Panc1 (cell line): ENCODE measurements around the gene TP53AIP1.

ENCODE experiments used
- CTCF ChIP-seq: fragments of 450-650 bp; IDR thresholded peaks from 2 replicates; pipeline ENCODE4 v1.5.1; 2017; ENCODE audit warnings: mild to moderate bottlenecking
- POLR2AphosphoS5 ChIP-seq: IDR thresholded peaks from 2 replicates; pipeline ENCODE4 v1.6.1; 2012; ENCODE audit warnings: mild to moderate bottlenecking, low read depth, low read length, moderate library complexity
- REST ChIP-seq, 2 experiments: IDR thresholded peaks; 2 replicates each; pipeline ENCODE4 v1.6.1; 2011 to 2012; ENCODE audit warnings: low read depth in 2 of 2, control low read depth in 1 of 2, low read length in 1 of 2, mild to moderate bottlenecking in 1 of 2, moderate library complexity in 1 of 2; ENCODE audit not compliant: insufficient read depth in 1 of 2
- SIN3A ChIP-seq: IDR thresholded peaks from 2 replicates; pipeline ENCODE4 v1.6.1; 2012; ENCODE audit warnings: low read depth, mild to moderate bottlenecking, low read length, moderate library complexity, borderline replicate concordance; ENCODE audit not compliant: insufficient read depth
- TCF7L2 ChIP-seq: IDR thresholded peaks from 2 replicates; pipeline ENCODE4 v1.6.1; 2011; ENCODE audit warnings: mild to moderate bottlenecking, low read depth, low read length, inconsistent platforms

DNA sequence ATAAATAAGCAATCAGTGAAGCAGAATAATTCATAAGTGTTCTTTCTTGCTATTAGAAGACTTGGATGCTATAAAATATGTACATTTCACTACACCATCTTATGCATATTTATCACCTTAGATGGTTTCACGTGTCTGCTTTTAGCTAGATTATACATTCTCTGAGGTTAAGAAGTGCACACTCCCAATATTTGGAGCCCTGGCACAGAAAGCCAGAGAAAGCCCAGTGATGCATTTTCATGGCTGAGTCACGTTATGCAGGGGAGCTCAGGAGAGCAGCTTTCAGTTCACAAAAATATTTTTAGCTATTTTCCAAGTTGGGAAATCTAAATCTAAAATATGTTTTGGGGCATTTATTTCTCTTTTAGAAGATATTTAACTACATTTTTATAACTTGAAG is 5.1 kb upstream of the TP53AIP1 start:
- TF ChIP-seq CTCF (no peak), TCF7L2 (no peak), POLR2AphosphoS5 (no peak), REST (IDR thresholded peaks at IDR 0.05; ENCODE audit: insufficient read depth in 1 of 2, low read depth in 2 of 2, low read length in 1 of 2) (no peak), SIN3A (no peak)
